ENCODE measurements around the gene RNF112. TPM values are rescaled to one million over a fixed set of nuclear protein-coding genes. Genes with fewer than 3 reads are reported as not detected.

The RNF112 gene
- total RNA-seq, 6 experiments from 2014 or later, result 0.12 to 0.86 (median 0.54) TPM

- intact Hi-C loops (cut with DNase I), result no loop called here
- Histone ChIP-seq H3K36me3 (peaks cover 0 to 10% (median 0%) of the 10 kb centered on the region in 4 donors), H3K4me3 (no peak within 1 kb of the TSS)
These were observed 23.8 kb upstream of the RNF112 start, which contains the start of gene MFAP4 for GRCh38 chr17:19386974-19387920. MFAP4 (minus strand) TSS chr17:19387190; CDS start chr17:19387155, 35 bp downstream.

GRCh38 chr17:19387921-19388521 lies 23.0 kb upstream of the RNF112 start:
- Histone ChIP-seq H3K27ac (peak overlapping the region in 1 of 3 donors; percentile 15), H3K36me3 (peaks cover 0 to 7% (median 0%) of the 10 kb centered on the region in 4 donors), H3K9me3 (no peaks in the 10 kb centered on the region), H3K4me3 (no peak overlapping the region), H3K27me3 (no peaks in the 10 kb centered on the region), H3K4me1 (peaks cover 0 to 7% (median 0%) of the 10 kb centered on the region in 4 donors)
- 60% methylated on average over 2 of the region's 2 CpGs for WGBS (ENCODE audit: insufficient coverage, low coverage, low lambda C conversion rate, missing lambda C conversion rate)
- TF ChIP-seq CTCF (IDR thresholded peaks at IDR 0.05) (no peak), POLR2A (IDR thresholded peaks at IDR 0.05) (no peak)
- DNase-seq, result peak in 2 of 3 donors; percentile 6 to 20
- ATAC-seq, result no peak
- intact Hi-C loops (cut with DNase I), result no loop called here

More at GRCh38 chr17:19386974-19387920, 23.8 kb upstream of the RNF112 start, which contains the start of gene MFAP4:
- Histone ChIP-seq H3K4me1 (peaks cover 0 to 7% (median 0%) of the 10 kb centered on the region in 4 donors), H3K27ac (peak within 1 kb of the TSS in 1 of 3 donors; percentile 15), H3K27me3 (no peaks in the 10 kb centered on the region), H3K9me3 (no peaks in the 10 kb centered on the region)
- TF ChIP-seq CTCF (IDR thresholded peaks at IDR 0.05) (no peak), POLR2A (IDR thresholded peaks at IDR 0.05) (no peak)
- DNase-seq (peak in 2 of 3 donors; percentile 23 to 46), ATAC-seq (peak; percentile 20 to 30 (median 24))
- 29% methylated on average over 12 of the region's 22 CpGs for WGBS (ENCODE audit: insufficient coverage, low coverage, low lambda C conversion rate, missing lambda C conversion rate)

GRCh38 chr17:19388791-19389785 lies 21.9 kb upstream of the RNF112 start:
- DNase-seq (peak in 2 of 3 donors; percentile 38 to 57), ATAC-seq (peak in 2 of 4 donors; percentile 27 to 45)
- TF ChIP-seq POLR2A (IDR thresholded peaks at IDR 0.05) (no peak), CTCF (IDR thresholded peaks at IDR 0.05) (no peak)
- Histone ChIP-seq H3K4me1 (peaks cover 0 to 7% (median 0%) of the 10 kb centered on the region in 4 donors), H3K27ac (no peak overlapping the region), H3K4me3 (no peak overlapping the region), H3K9me3 (no peaks in the 10 kb centered on the region), H3K36me3 (no peaks in the 10 kb centered on the region), H3K27me3 (no peaks in the 10 kb centered on the region)
- WGBS (ENCODE audit: insufficient coverage, low coverage, low lambda C conversion rate, missing lambda C conversion rate), result 60% methylated on average over 5 of the region's 5 CpGs
- intact Hi-C loops (cut with DNase I), result no loop called here

- Histone ChIP-seq H3K27ac (no peak overlapping the region), H3K4me1 (peaks cover 0 to under 1% (median 0%) of the 10 kb centered on the region in 4 donors), H3K4me3 (no peak overlapping the region), H3K27me3 (no peaks in the 10 kb centered on the region), H3K36me3 (no peaks in the 10 kb centered on the region), H3K9me3 (no peaks in the 10 kb centered on the region)
- peak in 1 of 3 donors; percentile 0 for DNase-seq
- intact Hi-C loops (cut with DNase I), result no loop called here
- ATAC-seq, result no peak
- TF ChIP-seq CTCF (IDR thresholded peaks at IDR 0.05), result no peak
- no CpG with 5 or more reads among the region's 2 CpGs for WGBS (ENCODE audit: insufficient coverage, low coverage, low lambda C conversion rate, missing lambda C conversion rate)
These were observed 20.1 kb upstream of the RNF112 start for GRCh38 chr17:19390951-19391350.

Measured in right lobe of liver (tissue), 6 donors.